HepG2 (cell line): ENCODE results near the gene ABCC2. TPM values are rescaled to one million over a fixed set of nuclear protein-coding genes. Genes with fewer than 3 reads are reported as not detected.
A peak's percentile ranks its signal among the peaks of the same experiment; 100 is the strongest.

Source experiments
- ATM ChIP-seq: fragments of 450-650 bp; IDR thresholded peaks from 2 replicates; pipeline ENCODE4 v1.7.1; 2017; ENCODE audit warnings: mild to moderate bottlenecking, borderline replicate concordance
- CEBPG ChIP-seq: IDR thresholded peaks from 2 replicates; pipeline ENCODE4 v1.6.1; 2016
- DPF2 ChIP-seq: sonication (generic); formaldehyde crosslinking; IDR thresholded peaks from 2 replicates; pipeline ENCODE4 v1.4.0; 2020; ENCODE audit warnings: mild to moderate bottlenecking, low read depth, missing genetic modification reagents, borderline replicate concordance
- EED ChIP-seq: sonication (generic); formaldehyde crosslinking; IDR thresholded peaks from 2 replicates; pipeline ENCODE4 v1.5.0; 2020; ENCODE audit warnings: mild to moderate bottlenecking, missing genetic modification reagents
- FIP1L1 ChIP-seq: fragments of 200-400 bp; formaldehyde crosslinking; IDR thresholded peaks from 2 replicates; pipeline ENCODE4 v1.6.1; 2018; ENCODE audit warnings: low read depth, mild to moderate bottlenecking, low read length, moderate library complexity, borderline replicate concordance; ENCODE audit not compliant: insufficient read depth
- GLI4 ChIP-seq: sonication (generic); formaldehyde crosslinking; IDR thresholded peaks from 2 replicates; pipeline ENCODE4 v1.5.1; 2020; ENCODE audit warnings: missing genetic modification reagents, mild to moderate bottlenecking, moderate library complexity, borderline replicate concordance
- HNF4G ChIP-seq, 2 experiments: sonication (generic) in 1 of 2; formaldehyde crosslinking in 1 of 2; IDR thresholded peaks; 2 replicates each; pipeline versions ENCODE4 v1.4.0 to v1.6.1; 2011 to 2020; ENCODE audit warnings: borderline replicate concordance in 2 of 2, low read depth in 2 of 2, mild to moderate bottlenecking in 2 of 2, low read length in 1 of 2, missing genetic modification reagents in 1 of 2, moderate library complexity in 1 of 2
- MTA1 ChIP-seq: sonication (generic); formaldehyde crosslinking; IDR thresholded peaks from 2 replicates; pipeline ENCODE4 v1.4.0; 2020; ENCODE audit warnings: missing genetic modification reagents, mild to moderate bottlenecking, borderline replicate concordance
- PHF20 ChIP-seq: sonication (generic); formaldehyde crosslinking; IDR thresholded peaks from 2 replicates; pipeline ENCODE4 v1.5.0; 2020; ENCODE audit warnings: mild to moderate bottlenecking, missing genetic modification reagents
- SCMH1 ChIP-seq: sonication (generic); formaldehyde crosslinking; IDR thresholded peaks from 2 replicates; pipeline ENCODE4 v1.9.0; 2021; ENCODE audit warnings: missing genetic modification reagents, mild to moderate bottlenecking, borderline replicate concordance
- ZKSCAN8 ChIP-seq: IDR thresholded peaks from 2 replicates; pipeline ENCODE4 v1.6.1; 2016; ENCODE audit warnings: borderline replicate concordance, missing genetic modification reagents, missing compliant biosample characterization
- ZNF138 ChIP-seq: sonication (generic); formaldehyde crosslinking; IDR thresholded peaks from 2 replicates; pipeline ENCODE4 v1.5.0; 2020; ENCODE audit warnings: mild to moderate bottlenecking, low read depth, missing genetic modification reagents
- ZNF367 ChIP-seq: sonication (generic); formaldehyde crosslinking; IDR thresholded peaks from 2 replicates; pipeline ENCODE4 v1.4.0; 2020; ENCODE audit warnings: missing genetic modification reagents, borderline replicate concordance
- ZNF605 ChIP-seq: sonication (generic); formaldehyde crosslinking; IDR thresholded peaks from 2 replicates; pipeline ENCODE4 v1.8.0; 2022; ENCODE audit warnings: mild to moderate bottlenecking, missing genetic modification reagents
- ZNF746 ChIP-seq: sonication (generic); formaldehyde crosslinking; IDR thresholded peaks from 2 replicates; pipeline ENCODE4 v1.8.0; 2022; ENCODE audit warnings: mild to moderate bottlenecking, missing genetic modification reagents
- ZNF773 ChIP-seq: sonication (generic); formaldehyde crosslinking; IDR thresholded peaks from 2 replicates; pipeline ENCODE4 v1.4.0; 2020; ENCODE audit warnings: missing genetic modification reagents, borderline replicate concordance
- ZNF83 ChIP-seq: sonication (generic); formaldehyde crosslinking; IDR thresholded peaks from 2 replicates; pipeline ENCODE4 v1.4.0; 2020; ENCODE audit warnings: missing genetic modification reagents, mild to moderate bottlenecking, borderline replicate concordance
- polyA plus RNA-seq, 8 experiments: library from polyadenylated mRNA; depleted of rRNA in 3 of 8; stranded (reverse) in 7 of 8; unstranded in 1 of 8; fragments of >200 nt; fragmentation: Illumina TruSeq in 4 of 8; extraction: Trizol in 4 of 8; gene quantifications; 2 replicates each; pipeline versions ENCODE4 v1.2.1 to v1.2.3, GENCODE V29; 2011 to 2016; ENCODE audit warnings: low read depth in 4 of 8, missing spikeins in 1 of 8, mixed read lengths in 1 of 8; ENCODE audit not compliant: insufficient read depth in 1 of 8
- total RNA-seq, 5 experiments: library from RNA; depleted of rRNA; stranded (reverse); fragments of >200 nt; fragmentation: Illumina TruSeq; extraction: Trizol; gene quantifications; 2 replicates each; pipeline ENCODE4 v1.2.3, GENCODE V29; 2016; ENCODE audit warnings: low read depth in 1 of 5
- TF ChIP-seq, protein P1 (sequence below): sonication (generic); formaldehyde crosslinking; IDR thresholded peaks from 2 replicates; pipeline ENCODE4 v1.5.0; 2020; ENCODE audit warnings: mild to moderate bottlenecking, missing genetic modification reagents, moderate library complexity
- TF ChIP-seq, protein P2 (sequence below): sonication (generic); formaldehyde crosslinking; IDR thresholded peaks from 2 replicates; pipeline ENCODE4 v1.8.0; 2022; ENCODE audit warnings: mild to moderate bottlenecking, missing genetic modification reagents, moderate library complexity
- TF ChIP-seq, protein P3 (sequence below): IDR thresholded peaks from 2 replicates; pipeline ENCODE4 v1.6.1; 2012; ENCODE audit warnings: low read depth, low read length, improper control_type of control experiment
- TF ChIP-seq, protein P4 (sequence below): sonication (generic); formaldehyde crosslinking; IDR thresholded peaks from 2 replicates; pipeline ENCODE4 v1.9.0; 2021; ENCODE audit warnings: missing genetic modification reagents, borderline replicate concordance

ABCC2 gene
- total and polyA plus RNA-seq, 2 of the 13 experiments (the other 11 are each of a cell fraction or from before 2014, with no cell fraction given): 181 to 497 TPM

DNA sequence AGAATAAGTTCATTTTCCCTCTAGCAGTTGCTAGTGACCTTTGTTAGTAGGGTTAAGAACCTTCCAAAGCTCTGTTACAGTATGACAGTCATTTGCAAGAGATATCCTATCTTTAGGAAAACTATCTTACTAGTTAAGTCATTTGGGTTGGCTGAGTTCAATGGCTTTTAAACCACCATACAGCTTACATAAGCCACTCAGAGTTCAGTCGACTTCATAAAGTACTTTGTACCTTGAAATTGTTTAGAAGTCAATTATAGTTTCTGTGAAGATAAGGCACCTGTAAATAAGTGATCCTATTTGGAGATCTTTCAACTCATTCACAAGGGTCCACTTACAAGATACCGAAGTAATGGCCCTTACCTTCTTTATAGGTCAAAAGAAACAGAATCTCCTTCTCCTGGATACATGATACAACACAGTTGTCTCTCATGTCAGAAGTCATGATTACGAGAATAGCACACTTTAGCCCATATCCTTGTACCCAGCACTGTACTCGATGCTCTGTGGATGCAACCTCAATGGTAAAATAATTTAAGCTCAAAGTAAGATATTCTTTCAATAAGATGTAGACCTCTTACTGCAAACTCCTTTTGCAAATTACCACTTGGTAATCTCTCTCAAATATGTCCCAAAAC is 11.9 kb upstream of the ABCC2 start (continued):
- TF ChIP-seq, protein P1, sequence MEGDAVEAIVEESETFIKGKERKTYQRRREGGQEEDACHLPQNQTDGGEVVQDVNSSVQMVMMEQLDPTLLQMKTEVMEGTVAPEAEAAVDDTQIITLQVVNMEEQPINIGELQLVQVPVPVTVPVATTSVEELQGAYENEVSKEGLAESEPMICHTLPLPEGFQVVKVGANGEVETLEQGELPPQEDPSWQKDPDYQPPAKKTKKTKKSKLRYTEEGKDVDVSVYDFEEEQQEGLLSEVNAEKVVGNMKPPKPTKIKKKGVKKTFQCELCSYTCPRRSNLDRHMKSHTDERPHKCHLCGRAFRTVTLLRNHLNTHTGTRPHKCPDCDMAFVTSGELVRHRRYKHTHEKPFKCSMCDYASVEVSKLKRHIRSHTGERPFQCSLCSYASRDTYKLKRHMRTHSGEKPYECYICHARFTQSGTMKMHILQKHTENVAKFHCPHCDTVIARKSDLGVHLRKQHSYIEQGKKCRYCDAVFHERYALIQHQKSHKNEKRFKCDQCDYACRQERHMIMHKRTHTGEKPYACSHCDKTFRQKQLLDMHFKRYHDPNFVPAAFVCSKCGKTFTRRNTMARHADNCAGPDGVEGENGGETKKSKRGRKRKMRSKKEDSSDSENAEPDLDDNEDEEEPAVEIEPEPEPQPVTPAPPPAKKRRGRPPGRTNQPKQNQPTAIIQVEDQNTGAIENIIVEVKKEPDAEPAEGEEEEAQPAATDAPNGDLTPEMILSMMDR (CRISPR knock-in tag): no peak
- TF ChIP-seq DPF2 (peak; percentile 43; the same call in 1 of the 2 replicates), SCMH1 (CRISPR knock-in tag) (no peak), PHF20 (CRISPR knock-in tag) (no peak), HNF4G (IDR thresholded peaks at IDR 0.05; ENCODE audit: borderline replicate concordance, low read depth, low read length) (peak; percentile 71), HNF4G (CRISPR knock-in tag; IDR thresholded peaks at IDR 0.05; ENCODE audit: borderline replicate concordance, low read depth) (no peak), ZNF773 (CRISPR knock-in tag) (no peak), ZNF605 (CRISPR knock-in tag) (no peak), CEBPG (CRISPR knock-in tag) (peak; percentile 13; the same call in 1 of the 2 replicates), ATM (no peak), FIP1L1 (no peak), GLI4 (CRISPR knock-in tag) (no peak), ZNF83 (CRISPR knock-in tag) (no peak), MTA1 (CRISPR knock-in tag) (no peak), ZKSCAN8 (CRISPR knock-in tag) (no peak; the same call in 1 of the 2 replicates), ZNF367 (no peak), ZNF138 (CRISPR knock-in tag) (no peak), EED (CRISPR knock-in tag) (no peak), ZNF746 (no peak)
- TF ChIP-seq, protein P2, sequence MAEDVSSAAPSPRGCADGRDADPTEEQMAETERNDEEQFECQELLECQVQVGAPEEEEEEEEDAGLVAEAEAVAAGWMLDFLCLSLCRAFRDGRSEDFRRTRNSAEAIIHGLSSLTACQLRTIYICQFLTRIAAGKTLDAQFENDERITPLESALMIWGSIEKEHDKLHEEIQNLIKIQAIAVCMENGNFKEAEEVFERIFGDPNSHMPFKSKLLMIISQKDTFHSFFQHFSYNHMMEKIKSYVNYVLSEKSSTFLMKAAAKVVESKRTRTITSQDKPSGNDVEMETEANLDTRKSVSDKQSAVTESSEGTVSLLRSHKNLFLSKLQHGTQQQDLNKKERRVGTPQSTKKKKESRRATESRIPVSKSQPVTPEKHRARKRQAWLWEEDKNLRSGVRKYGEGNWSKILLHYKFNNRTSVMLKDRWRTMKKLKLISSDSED (CRISPR knock-in tag): no peak
- TF ChIP-seq, protein P3, sequence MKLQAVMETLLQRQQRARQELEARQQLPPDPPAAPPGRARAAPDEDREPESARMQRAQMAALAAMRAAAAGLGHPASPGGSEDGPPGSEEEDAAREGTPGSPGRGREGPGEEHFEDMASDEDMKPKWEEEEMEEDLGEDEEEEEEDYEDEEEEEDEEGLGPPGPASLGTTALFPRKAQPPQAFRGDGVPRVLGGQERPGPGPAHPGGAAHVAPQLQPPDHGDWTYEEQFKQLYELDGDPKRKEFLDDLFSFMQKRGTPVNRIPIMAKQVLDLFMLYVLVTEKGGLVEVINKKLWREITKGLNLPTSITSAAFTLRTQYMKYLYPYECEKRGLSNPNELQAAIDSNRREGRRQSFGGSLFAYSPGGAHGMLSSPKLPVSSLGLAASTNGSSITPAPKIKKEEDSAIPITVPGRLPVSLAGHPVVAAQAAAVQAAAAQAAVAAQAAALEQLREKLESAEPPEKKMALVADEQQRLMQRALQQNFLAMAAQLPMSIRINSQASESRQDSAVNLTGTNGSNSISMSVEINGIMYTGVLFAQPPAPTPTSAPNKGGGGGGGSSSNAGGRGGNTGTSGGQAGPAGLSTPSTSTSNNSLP: 0 out of 2 replicates have a peak, but pooled peaks have one; percentile 46
- TF ChIP-seq, protein P4, sequence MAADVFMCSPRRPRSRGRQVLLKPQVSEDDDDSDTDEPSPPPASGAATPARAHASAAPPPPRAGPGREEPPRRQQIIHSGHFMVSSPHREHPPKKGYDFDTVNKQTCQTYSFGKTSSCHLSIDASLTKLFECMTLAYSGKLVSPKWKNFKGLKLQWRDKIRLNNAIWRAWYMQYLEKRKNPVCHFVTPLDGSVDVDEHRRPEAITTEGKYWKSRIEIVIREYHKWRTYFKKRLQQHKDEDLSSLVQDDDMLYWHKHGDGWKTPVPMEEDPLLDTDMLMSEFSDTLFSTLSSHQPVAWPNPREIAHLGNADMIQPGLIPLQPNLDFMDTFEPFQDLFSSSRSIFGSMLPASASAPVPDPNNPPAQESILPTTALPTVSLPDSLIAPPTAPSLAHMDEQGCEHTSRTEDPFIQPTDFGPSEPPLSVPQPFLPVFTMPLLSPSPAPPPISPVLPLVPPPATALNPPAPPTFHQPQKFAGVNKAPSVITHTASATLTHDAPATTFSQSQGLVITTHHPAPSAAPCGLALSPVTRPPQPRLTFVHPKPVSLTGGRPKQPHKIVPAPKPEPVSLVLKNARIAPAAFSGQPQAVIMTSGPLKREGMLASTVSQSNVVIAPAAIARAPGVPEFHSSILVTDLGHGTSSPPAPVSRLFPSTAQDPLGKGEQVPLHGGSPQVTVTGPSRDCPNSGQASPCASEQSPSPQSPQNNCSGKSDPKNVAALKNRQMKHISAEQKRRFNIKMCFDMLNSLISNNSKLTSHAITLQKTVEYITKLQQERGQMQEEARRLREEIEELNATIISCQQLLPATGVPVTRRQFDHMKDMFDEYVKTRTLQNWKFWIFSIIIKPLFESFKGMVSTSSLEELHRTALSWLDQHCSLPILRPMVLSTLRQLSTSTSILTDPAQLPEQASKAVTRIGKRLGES: no peak
